NCI-H128 (cell line): ENCODE results near the gene CMC2.
A peak's percentile ranks its signal among the peaks of the same experiment; 100 is the strongest.

ENCODE experiments used
- DNase-seq: peaks from one replicate; lab custom pipeline; 2025; ENCODE audit not compliant: unreplicated experiment; lab: John Stamatoyannopoulos, UW

The CMC2 gene

DNA sequence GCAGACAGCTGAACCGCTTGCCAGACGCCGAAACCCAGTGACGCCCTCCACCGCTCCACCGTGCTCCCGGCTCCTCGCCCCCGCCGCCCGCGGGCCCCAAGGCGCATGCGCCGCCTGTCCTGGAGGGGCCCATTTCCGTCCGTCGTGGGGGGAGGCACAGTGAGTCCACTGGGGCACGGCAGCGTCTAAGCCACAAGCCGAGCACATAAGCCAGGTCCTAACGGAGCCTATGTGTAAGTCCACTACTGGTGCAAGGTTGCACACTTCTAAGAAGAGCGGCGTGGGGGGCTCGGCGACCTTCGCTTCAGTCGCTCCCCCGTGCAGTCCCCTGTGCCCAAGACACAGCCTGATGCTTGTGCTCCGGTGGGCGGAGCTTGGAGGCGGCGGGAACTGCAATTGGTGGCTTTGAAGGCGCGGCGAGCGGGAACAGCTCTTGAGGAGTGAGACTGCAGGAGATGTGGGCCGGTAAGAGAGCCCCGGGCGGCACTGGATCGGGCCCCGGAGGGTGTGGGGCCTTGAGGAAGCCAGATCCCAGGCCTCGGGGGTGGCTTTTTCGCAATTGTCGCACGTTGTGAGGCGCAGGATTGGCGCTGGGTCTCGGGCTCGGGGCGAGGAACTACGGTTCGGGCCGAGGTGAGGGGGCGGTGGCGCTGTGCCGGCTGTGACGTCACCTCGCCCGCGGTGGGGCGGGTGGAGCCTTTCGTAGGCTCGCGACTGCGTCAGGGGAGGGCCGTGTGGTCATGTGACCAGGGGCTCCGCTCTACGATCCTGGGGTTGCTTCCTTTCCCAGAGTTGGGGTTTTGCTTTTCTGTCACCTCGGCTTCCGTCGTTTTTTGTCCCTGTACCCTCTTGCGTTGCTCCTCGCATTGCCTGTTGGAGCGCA lies at the start of gene CMC2, which contains the start of gene CENPN:
CMC2 (minus strand) TSS at position 73 of the 883 bp plus-strand sequence. CDS start 9,491 bp downstream, outside the sequence.
CENPN (plus strand) TSS at position 402 of the 883 bp plus-strand sequence. CDS start 4,726 bp downstream, outside the sequence.
- peak; percentile 79 for DNase-seq

- DNase-seq: no peak
These were observed 47.1 kb upstream of the CMC2 start for GRCh38 chr16:81053761-81054160.

DNA sequence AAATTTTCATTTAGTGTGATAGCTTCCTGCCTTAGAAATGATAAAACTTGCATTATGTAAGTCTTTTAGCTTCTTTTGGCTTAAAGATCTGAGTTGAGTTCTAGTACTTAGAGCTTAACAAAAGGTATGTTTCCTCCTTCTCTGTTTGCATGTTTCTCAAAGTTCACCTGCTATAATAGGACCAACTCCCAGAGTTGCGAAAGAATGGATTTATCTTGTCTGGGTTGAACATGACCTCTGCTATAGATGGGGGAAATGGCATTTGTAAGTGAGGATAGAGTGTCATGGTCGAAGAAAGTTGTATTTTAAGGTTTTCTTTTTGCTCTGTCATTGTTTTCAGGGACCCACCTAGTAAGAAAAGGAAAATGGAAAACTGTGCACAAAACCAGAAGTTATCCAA lies 36.1 kb upstream of the CMC2 start:
- no peak for DNase-seq

DNA sequence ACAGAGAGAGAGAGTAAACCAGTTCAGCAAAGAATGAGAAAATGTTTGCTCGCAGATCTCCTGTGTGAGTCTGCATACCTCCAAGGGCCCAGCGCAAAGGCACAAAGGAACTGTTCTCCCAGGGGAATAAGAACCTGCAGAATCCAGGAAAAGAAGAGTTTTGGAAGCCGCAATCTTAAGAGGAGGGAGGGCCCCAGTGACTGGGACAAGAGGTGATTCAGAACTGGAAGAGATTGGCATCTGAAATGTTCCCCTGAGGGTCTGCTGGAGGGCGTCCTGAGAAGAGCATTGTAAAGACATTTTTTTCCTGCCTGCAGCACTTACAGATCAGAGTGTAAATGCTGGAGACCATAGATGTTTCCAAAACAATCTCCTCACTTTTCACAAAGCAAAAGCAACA lies 35.0 kb upstream of the CMC2 start:
- no peak for DNase-seq

DNA sequence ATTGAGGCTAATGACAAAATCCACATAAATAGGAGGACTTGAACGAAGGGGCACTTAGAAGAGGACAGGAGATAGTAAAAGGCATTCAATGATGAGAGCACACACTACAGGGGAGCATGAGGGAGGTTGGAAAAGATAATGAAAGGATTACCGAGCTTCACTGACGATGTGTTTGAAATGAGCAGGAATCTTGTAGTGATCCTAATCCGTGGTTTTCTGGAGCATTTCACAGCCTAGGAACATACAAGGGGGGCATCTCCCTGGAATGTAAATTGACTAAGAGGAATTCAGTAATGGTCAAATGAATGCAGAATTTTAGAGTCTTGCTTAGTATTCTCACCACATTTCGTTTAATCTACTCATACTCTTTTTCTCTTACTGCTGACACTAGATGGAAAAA lies 34.2 kb upstream of the CMC2 start:
- no peak for DNase-seq

DNA sequence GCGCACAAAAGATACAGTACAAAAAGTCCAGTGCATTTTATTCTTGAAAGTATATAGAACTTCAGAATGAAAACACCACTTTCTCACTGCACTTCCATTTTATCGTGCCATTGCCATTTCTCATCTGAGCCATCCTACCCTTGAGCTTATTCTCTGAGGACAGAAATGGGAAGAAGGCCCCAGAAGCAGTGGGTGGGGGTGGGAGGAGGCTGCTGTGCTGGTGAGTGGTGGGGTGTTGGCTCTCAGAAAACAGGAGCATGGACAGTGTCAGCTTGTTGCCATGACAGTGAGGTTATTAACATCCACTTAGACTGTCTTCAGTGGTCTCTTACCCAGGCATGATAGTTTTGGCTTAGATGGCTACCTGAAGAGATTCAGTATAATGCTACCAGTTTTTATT lies 33.4 kb upstream of the CMC2 start:
- DNase-seq: no peak

DNA sequence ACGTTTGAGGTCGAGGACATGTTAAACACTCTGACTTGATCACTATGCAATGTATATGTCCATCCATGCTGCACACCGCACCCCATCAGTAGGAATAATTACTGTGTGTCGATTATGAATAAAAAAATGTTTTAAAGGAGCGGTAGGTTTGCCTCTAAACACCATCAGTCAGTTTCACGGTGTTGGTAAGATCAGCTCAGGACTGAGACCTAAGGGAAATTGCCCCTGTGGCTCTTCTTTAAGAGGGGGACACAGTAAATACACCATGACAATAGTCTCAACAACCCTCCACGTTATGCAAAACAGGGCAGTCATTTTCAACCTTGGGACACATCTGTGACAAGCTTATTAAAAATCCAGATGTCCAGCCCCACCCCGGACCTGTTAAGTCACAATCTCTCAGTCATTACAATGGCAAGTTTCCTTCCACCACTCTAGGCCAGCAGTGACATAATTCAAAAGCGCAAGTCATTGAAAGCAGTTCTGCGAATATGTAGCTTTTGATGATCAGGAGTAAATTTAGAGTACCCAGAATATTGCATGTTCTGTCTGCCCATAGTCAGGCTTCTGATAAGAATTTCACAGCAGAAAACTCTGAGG lies 30.2 kb upstream of the CMC2 start:
- no peak for DNase-seq

GRCh38 chr16:81035975-81036750 lies 29.5 kb upstream of the CMC2 start:
- no peak for DNase-seq

DNA sequence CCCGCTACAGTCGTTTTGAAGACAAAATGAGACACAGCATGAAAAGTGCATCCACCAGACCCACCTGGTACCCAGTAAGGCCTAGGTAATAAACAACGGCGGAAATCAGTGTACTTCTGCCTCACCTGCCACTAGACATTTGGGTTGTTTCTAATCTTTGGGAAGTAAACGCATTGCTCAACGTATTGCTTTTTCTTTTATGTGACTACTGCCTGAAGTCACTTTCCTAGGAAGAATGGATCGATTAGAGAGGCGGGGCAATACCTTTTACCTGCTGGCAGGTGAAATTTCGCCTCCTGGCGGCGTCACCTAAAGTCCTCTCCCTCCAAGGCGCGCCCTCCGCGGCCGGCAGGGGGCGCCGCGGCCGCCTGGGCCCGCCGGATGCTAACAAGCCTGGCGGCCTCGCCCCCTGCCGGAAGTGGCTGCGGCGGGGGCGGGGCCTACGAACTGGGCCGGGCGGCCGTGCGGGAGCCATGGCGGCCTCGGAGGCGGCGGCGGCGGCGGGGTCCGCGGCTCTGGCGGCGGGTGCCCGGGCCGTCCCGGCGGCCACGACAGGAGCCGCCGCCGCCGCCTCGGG lies 28.8 kb upstream of the CMC2 start, which contains the start of gene ATMIN:
ATMIN (plus strand) TSS at position 445 of the 577 bp plus-strand sequence; CDS start at position 474, 29 bp downstream.
- DNase-seq: peak; percentile 55

DNA sequence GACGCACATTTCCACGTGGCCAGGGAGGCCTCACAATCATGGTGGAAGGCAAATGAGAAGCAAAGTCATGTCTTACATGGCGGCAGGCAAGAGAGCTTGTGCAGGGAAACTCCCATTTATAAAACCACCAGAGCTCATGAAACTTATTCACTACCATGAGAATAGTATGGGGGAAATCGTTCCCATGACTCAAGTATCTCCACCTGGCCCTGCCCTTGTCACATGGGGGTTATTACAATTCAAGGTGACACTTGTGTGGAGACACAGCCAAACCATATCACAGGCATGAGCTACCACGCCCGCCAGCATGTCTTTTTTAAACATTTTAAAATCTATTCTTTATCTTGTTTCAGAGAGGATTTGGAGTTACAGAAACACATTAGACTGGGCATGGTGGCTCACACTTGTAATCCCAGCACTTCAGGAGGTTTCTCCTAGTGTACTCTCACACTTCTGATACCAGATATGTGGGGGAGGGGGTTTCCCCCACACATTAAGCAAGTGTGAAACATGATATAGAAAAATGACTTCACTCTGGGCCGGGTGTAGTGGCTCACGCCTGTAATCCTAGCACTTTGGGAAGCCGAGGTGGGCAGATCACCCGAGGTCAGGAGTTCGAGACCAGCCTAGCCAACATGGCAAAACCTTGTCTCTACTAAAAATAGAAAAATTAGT lies 23.4 kb upstream of the CMC2 start:
- DNase-seq: no peak

- DNase-seq: no peak
These were observed 19.7 kb upstream of the CMC2 start for GRCh38 chr16:81026429-81026828.

GRCh38 chr16:81018496-81018895 lies 11.8 kb upstream of the CMC2 start:
- no peak for DNase-seq

DNA sequence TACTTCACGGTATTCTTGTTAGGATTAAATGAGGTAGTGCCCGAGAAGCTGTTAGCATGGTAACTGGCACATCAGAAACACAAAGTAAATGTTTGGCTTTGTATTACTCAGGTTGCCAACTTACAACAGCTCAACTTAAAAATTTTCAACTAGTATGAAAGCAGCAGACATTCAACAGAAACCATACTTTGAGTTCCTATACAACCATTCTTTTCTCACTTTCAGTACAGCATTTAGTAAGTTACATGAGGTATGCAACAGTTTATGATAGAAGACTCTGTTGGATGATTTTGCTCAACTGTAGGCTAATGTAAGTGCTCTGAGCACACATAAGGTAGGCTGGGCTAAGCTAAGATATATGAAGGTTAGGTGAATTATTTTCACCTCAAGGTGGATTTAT lies 8.0 kb upstream of the CMC2 start:
- no peak for DNase-seq

- DNase-seq: no peak
These were observed 6.3 kb upstream of the CMC2 start for GRCh38 chr16:81012974-81013373.

DNA sequence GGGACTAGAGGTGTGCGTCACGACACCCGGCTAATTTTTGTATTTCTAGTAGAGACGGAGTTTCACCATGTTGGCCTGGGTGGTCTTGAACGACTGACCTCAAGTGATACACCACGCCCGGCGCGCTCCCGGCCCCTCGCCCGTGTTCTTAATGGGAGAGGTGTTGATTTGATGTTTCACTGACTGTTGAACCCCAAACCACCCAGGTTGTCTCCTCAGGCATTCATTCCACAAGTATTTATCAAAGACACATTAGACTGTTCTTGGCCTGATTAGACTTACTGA lies 1.8 kb upstream of the CMC2 start:
- DNase-seq: no peak

DNA sequence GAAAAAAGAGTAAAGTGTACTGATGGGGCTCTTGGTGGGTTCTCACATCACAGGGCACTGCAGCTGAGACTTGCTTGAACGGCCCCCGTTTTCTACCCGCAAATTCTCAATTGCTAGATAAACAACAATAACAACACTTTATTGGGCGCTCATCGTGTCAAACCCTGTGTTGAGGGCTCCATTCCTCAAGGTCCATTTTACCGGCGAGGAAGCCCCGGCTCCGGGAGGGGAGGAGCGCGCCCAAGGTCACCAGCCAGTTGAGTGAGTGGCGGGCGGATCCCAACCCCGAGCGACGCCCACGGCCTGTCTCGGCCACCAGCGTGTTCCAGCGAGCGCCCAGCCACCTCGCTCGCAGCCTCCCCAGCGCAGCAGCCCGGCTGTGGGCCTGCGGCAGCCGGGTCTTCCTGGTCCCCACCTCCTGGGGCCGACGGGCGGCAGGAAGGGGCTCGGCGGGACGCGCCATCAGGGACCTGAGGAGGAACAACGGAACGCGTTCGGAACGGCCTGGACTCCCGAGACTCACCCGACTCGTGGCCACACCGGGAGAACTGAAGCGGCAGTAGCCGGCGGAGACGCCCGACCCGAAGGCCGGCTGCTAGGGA lies 373 bp downstream of the CMC2 start:
- no peak for DNase-seq

GRCh38 chr16:81005610-81006161 lies 999 bp downstream of the CMC2 start:
- DNase-seq: no peak

DNA sequence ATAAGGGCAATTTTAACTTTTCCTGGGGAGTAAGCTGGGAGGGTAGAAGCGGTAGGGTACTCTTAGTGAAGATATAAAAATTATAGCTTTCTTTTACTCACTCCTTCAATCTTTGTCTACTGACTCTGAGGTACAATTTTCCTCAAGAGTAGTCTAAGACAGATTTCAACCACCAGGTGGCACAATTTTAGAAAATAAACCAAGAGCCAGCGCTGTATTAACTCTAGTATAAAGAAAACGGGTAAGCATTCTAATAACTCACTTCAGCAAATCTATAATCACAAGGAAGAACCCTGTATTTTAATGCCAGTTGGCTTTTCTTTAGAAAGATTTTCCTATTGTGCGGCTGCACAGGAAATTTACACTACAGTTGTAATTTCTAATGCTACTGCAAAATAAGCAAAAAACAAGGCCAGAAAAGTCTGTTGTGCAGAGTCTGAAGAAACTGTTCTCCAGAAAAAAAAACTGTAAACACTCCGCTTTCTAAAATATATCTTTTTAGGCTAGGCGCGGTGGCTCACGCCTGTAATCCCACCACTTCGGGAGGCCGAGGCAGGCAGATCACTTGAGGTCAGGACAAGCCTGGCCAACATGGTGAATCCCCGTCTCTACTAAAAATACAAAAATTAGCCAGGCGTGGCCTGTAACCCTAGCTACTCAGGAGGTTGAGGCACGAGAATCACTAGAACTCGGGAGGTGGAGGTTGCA lies 1.9 kb downstream of the CMC2 start:
- DNase-seq: peak; percentile 45
